Bronchial epithelial cell (primary cell): ENCODE results near the gene ATF7IP. TPM values are rescaled to one million over a fixed set of nuclear protein-coding genes. Genes with fewer than 3 reads are reported as not detected.

Source experiments
- DNase-seq: peaks from one replicate; pipeline ENCODE4 v3.0.0-alpha.2; 2010; ENCODE audit warnings: low read depth
- FAIRE-seq: peaks from 2 replicates; lab custom pipeline; 2011; peaks lifted over from hg19 to GRCh38; lab: Jason Lieb, UNC
- H3K27me3 ChIP-seq: 2 replicates; pipeline ENCODE4 v1.5.1; 2011; ENCODE audit warnings: low read length; ENCODE audit not compliant: control insufficient read depth, insufficient read depth
- H3K36me3 ChIP-seq: 2 replicates; pipeline ENCODE4 v1.5.1; 2011; ENCODE audit warnings: low read length; ENCODE audit not compliant: control insufficient read depth, insufficient read depth
- H3K4me3 ChIP-seq: 2 replicates; pipeline ENCODE4 v1.5.1; 2011; ENCODE audit warnings: mild to moderate bottlenecking, low read depth, low read length, control low read depth
- total RNA-seq: library from RNA; depleted of rRNA; stranded (reverse); fragments of >200 nt; gene quantifications from 2 replicates; pipeline ENCODE4 v1.2.1, GENCODE V29; 2014
- TF ChIP-seq, protein P1 (sequence below): IDR thresholded peaks from 2 replicates; pipeline ENCODE4 v1.5.1; 2011; ENCODE audit warnings: mild to moderate bottlenecking, moderate library complexity, low read length, control low read depth, inconsistent platforms; ENCODE audit not compliant: insufficient read depth, severe bottlenecking

The ATF7IP gene
- total RNA-seq, 1 donor from 2014 or later, result 22.4 TPM

DNA sequence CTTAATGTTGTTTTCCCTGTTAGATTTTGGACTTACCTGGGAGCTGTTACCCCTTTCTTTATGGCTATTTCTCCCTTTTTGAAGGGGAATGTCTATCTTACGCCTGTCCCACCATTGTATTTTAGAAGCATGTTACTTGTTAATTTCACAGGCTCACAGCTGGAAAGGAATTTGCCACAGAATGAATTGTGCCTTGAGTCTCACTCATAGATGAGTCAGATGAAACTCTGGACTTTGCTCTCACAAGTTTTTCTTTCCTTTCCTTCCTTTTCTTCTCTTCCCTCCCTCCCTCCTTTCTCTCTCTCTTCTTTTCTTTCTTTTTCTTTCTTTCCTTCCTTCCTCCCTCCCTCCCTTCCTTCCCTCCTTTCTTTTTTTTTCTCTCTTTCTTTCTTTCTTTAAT lies 9.3 kb upstream of the ATF7IP start:
- no peak for FAIRE-seq
- DNase-seq, result peak; percentile 26

DNA sequence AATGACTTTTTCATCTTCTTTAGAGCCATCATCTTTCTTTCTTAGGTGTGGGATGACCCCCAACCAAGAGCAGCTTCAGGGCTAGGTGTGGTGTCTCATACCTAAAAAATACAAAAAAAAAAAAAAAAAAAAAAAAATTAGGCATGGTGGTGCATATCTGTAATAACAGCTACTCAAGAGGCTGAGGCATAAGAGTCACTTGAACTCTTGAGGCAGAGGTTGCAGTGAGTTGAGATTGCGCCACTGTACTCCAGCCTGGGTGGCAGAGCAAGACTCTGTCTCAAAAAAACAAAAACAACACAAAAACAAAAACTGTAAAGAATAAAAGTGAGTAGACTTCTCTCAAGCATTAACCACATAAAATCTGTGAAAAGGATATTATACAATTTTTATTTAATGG lies 8.0 kb upstream of the ATF7IP start:
- Histone ChIP-seq H3K27me3 (no peaks in the 10 kb centered on the region), H3K4me3 (no peak overlapping the region), H3K36me3 (no peaks in the 10 kb centered on the region)
- DNase-seq (no peak), FAIRE-seq (no peak)
- TF ChIP-seq, protein P1, sequence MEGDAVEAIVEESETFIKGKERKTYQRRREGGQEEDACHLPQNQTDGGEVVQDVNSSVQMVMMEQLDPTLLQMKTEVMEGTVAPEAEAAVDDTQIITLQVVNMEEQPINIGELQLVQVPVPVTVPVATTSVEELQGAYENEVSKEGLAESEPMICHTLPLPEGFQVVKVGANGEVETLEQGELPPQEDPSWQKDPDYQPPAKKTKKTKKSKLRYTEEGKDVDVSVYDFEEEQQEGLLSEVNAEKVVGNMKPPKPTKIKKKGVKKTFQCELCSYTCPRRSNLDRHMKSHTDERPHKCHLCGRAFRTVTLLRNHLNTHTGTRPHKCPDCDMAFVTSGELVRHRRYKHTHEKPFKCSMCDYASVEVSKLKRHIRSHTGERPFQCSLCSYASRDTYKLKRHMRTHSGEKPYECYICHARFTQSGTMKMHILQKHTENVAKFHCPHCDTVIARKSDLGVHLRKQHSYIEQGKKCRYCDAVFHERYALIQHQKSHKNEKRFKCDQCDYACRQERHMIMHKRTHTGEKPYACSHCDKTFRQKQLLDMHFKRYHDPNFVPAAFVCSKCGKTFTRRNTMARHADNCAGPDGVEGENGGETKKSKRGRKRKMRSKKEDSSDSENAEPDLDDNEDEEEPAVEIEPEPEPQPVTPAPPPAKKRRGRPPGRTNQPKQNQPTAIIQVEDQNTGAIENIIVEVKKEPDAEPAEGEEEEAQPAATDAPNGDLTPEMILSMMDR, result no peak

More for the DNA sequence above, 9.3 kb upstream of the ATF7IP start:
- TF ChIP-seq, protein P1, result no peak
- H3K4me3 ChIP-seq, result no peak overlapping the region
- no peaks in the 10 kb centered on the region for H3K36me3 ChIP-seq
- no peaks in the 10 kb centered on the region for H3K27me3 ChIP-seq

DNA sequence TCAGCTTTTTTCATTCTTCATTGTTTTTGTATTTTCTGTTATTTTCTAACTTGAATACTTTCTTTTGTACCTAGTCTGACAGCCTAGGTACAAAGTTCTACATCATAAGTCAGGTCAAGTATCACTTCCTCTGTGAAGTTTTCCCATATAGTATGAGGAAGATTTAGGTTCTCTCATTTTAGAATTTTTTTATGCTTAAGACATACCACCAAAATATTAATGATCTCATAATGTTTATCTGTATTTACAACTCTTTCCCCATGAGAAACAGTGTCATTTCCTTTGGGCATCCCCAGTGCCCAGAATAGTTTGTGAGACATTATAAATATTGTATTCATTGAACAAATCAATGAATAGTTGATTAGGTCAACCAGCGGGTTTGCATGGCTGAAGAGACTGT lies 3.1 kb upstream of the ATF7IP start:
- H3K4me3 ChIP-seq, result no peak overlapping the region
- TF ChIP-seq, protein P1, result no peak
- DNase-seq (no peak), FAIRE-seq (no peak)
- H3K27me3 ChIP-seq, result no peaks in the 10 kb centered on the region
- H3K36me3 ChIP-seq, result no peaks in the 10 kb centered on the region

DNA sequence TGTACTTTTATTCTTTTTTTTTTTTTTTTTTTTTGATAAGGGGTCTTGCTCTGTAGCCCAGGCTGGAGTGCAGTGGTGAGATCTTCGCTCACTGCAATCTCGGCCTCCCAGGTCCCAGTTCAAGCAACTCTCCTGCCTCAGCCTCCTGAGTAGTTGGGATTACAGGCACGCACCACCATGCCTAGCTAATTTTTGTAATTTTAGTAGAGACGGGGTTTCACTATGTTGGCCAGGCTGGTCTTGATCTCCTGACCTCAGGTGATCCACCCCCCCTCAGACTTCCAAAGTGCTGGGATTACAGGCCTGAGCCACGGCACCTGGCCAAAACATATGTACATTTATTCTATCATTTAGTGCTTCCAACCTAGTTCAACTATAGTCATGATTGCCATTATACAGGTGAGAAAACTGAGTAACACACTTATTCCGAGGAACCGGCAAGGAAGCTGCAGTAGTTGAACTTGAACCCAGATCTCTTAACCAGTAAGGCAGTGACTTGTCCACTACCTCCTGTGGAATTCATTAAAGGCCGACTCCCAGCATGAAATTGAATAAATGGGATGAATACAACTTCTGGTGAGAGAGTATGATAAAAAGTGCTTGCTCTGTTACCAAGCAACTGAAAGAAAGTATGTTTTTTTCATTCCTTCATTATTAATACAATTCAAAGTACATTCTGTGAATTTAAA lies 755 bp upstream of the ATF7IP start:
- H3K36me3 ChIP-seq, result no peaks in the 10 kb centered on the region
- DNase-seq (no peak), FAIRE-seq (no peak)
- H3K4me3 ChIP-seq, result peak overlapping the region; percentile 75
- no peaks in the 10 kb centered on the region for H3K27me3 ChIP-seq
- TF ChIP-seq, protein P1, result no peak

DNA sequence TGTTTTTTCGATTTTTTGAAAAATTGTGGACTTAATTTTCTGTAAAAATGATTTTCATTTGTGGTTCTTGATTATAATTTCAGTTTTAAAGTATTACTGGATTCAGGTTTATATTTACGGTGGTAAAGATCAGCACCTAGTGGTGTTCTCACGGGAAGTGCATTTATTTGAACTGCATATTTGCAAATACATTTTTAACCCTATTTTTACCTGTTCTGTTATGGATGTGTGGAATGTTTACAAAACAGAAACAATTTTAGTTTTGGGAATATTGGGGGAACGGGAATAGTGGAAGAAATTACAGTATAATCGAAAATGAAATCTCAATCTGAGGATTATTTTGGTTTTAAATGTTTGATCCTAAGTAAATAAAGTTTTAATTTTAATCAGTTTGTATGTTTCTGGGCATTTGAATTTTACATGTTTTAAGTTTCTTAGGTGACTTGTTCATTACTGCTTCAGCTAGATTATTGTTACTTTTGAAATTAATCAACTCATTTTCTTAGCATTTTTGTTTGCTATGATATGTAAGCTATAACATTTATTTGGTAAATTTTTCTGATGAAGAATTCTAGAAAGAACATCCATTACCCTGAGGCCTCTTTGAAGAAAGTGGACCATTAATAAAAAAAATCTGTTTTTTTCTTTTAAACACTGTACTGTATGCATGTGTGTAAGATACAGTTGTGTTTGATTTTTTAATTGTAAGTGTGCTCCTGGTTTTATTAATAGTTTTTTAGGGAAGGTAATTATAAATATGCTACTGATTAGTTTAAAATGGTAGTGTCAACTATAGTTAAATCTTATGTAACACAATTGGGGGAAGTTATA lies 942 bp downstream of the ATF7IP start:
- Histone ChIP-seq H3K4me3 (peak overlapping the region; percentile 75), H3K27me3 (no peaks in the 10 kb centered on the region), H3K36me3 (no peaks in the 10 kb centered on the region)
- no peak for FAIRE-seq
- DNase-seq, result peak; percentile 55
- TF ChIP-seq, protein P1, result no peak
